ENCODE measurements around the gene KIF19. TPM values are rescaled to one million over a fixed set of nuclear protein-coding genes. Genes with fewer than 3 reads are reported as not detected.

KIF19 gene
- total RNA-seq, 4 donors from 2014 or later: 1.4 to 4.4 (median 1.8) TPM

- intact Hi-C loops (cut with DNase I; ENCODE audit: low total_unique reads): no loop called here
- TF ChIP-seq POLR2A (IDR thresholded peaks at IDR 0.05) (no peak), CTCF (IDR thresholded peaks at IDR 0.05) (no peak), EP300 (IDR thresholded peaks at IDR 0.05; ENCODE audit: low read depth) (no peak), POLR2AphosphoS5 (IDR thresholded peaks at IDR 0.05) (no peak)
- WGBS, 2 donors (ENCODE audit: low coverage in 1 of 2): 41% methylated on average over 11 of the region's 11 CpGs; no CpG with 5 or more reads in 1 of the 2 donors
Observed at GRCh38 chr17:74325376-74325742, 667 bp upstream of the KIF19 start.

GRCh38 chr17:74326506-74326905 lies 480 bp downstream of the KIF19 start:
- H3K4me3 ChIP-seq: peak overlapping the region in 3 of 4 donors; percentile 17 to 44 (median 30)
- H3K4me1 ChIP-seq: peaks cover 0 to 21% (median 13%) of the 10 kb centered on the region in 4 donors
- DNase-seq: no peak
- in situ Hi-C loops (cut with MboI; ENCODE audit: low pct_ligation_motif_present in 1 of 4, low pct_unique_long_range_greater_than_20kb in 1 of 4, low sequenced_read_pairs in 3 of 4) (no loop called here), intact Hi-C loops (cut with DNase I; ENCODE audit: low total_unique reads) (no loop called here)
- no peaks in the 10 kb centered on the region for H3K9me3 ChIP-seq
- no peak overlapping the region for H3K27ac ChIP-seq
- peaks cover 38% of the 10 kb centered on the region for H3K27me3 ChIP-seq
- 23% methylated on average over 9 of the region's 10 CpGs; no CpG with 5 or more reads in 1 of the 2 donors for WGBS, 2 donors (ENCODE audit: low coverage in 1 of 2)
- no peaks in the 10 kb centered on the region for H3K36me3 ChIP-seq
- TF ChIP-seq EP300 (IDR thresholded peaks at IDR 0.05; ENCODE audit: low read depth): no peak
- TF ChIP-seq POLR2A (IDR thresholded peaks at IDR 0.05): no peak
- TF ChIP-seq POLR2AphosphoS5 (IDR thresholded peaks at IDR 0.05): no peak
- TF ChIP-seq CTCF (IDR thresholded peaks at IDR 0.05): no peak

More at GRCh38 chr17:74325376-74325742, 667 bp upstream of the KIF19 start:
- no peaks in the 10 kb centered on the region for H3K36me3 ChIP-seq
- no peaks in the 10 kb centered on the region for H3K9me3 ChIP-seq
- peaks cover 0 to 21% (median 13%) of the 10 kb centered on the region in 4 donors for H3K4me1 ChIP-seq
- DNase-seq: no peak
- H3K27ac ChIP-seq: peak overlapping the region in 1 of 4 donors; percentile 17
- H3K27me3 ChIP-seq: peaks cover 38% of the 10 kb centered on the region
- in situ Hi-C loops (cut with MboI; ENCODE audit: low pct_ligation_motif_present in 1 of 4, low pct_unique_long_range_greater_than_20kb in 1 of 4, low sequenced_read_pairs in 3 of 4): no loop called here
- H3K4me3 ChIP-seq: peak overlapping the region in 1 of 4 donors; percentile 44

GRCh38 chr17:74328487-74328886 lies 2.5 kb downstream of the KIF19 start:
- Histone ChIP-seq H3K4me3 (no peak overlapping the region), H3K4me1 (peaks cover 0 to 25% (median 13%) of the 10 kb centered on the region in 4 donors), H3K9me3 (no peaks in the 10 kb centered on the region), H3K27ac (no peak overlapping the region), H3K27me3 (peaks cover 38% of the 10 kb centered on the region), H3K36me3 (no peaks in the 10 kb centered on the region)
- 97% methylated on average over 3 of the region's 3 CpGs; no CpG with 5 or more reads in 1 of the 2 donors for WGBS, 2 donors (ENCODE audit: low coverage in 1 of 2)
- intact Hi-C loops (cut with DNase I; ENCODE audit: low total_unique reads): no loop called here
- DNase-seq: no peak
- in situ Hi-C loops (cut with MboI; ENCODE audit: low pct_ligation_motif_present in 1 of 4, low pct_unique_long_range_greater_than_20kb in 1 of 4, low sequenced_read_pairs in 3 of 4): no loop called here
- TF ChIP-seq POLR2AphosphoS5 (IDR thresholded peaks at IDR 0.05) (no peak), CTCF (IDR thresholded peaks at IDR 0.05) (no peak), POLR2A (IDR thresholded peaks at IDR 0.05) (no peak), EP300 (IDR thresholded peaks at IDR 0.05; ENCODE audit: low read depth) (no peak)

- Histone ChIP-seq H3K36me3 (no peaks in the 10 kb centered on the region), H3K27me3 (peaks cover 38% of the 10 kb centered on the region), H3K4me3 (no peak overlapping the region), H3K9me3 (no peaks in the 10 kb centered on the region), H3K4me1 (peaks cover 0 to 25% (median 13%) of the 10 kb centered on the region in 4 donors), H3K27ac (no peak overlapping the region)
- TF ChIP-seq POLR2AphosphoS5 (IDR thresholded peaks at IDR 0.05): no peak
- TF ChIP-seq CTCF (IDR thresholded peaks at IDR 0.05): no peak
- TF ChIP-seq POLR2A (IDR thresholded peaks at IDR 0.05): no peak
- no peak for TF ChIP-seq EP300 (IDR thresholded peaks at IDR 0.05; ENCODE audit: low read depth)
- in situ Hi-C loops (cut with MboI; ENCODE audit: low pct_ligation_motif_present in 1 of 4, low pct_unique_long_range_greater_than_20kb in 1 of 4, low sequenced_read_pairs in 3 of 4) (no loop called here), intact Hi-C loops (cut with DNase I; ENCODE audit: low total_unique reads) (no loop called here)
- no peak for DNase-seq
- 52 to 60% methylated on average over 3 of the region's 3 CpGs for WGBS, 2 donors (ENCODE audit: low coverage in 1 of 2)
Observed at GRCh38 chr17:74329378-74329777, 3.4 kb downstream of the KIF19 start.
